Stimulated activated effector memory CD8-positive, alpha-beta T cell treated with anti-CD3 and anti-CD28 coated beads, Interleukin-12 subunit alpha, Interleukin-12 subunit beta, amount 100 ng/mL, for 72 hours (primary cell): ENCODE results near the gene RASGRP1.
A peak's percentile ranks its signal among the peaks of the same experiment; 100 is the strongest.

Source experiments
- ATAC-seq: fragments of 150-1000 bp; cut with Tn5 transposase; 2 replicates; pipeline ENCODE4 v1.10.0; 2021
- DNase-seq, 2 donors: peaks; one replicate each; pipeline ENCODE4 v3.0.0; 2021 to 2022; ENCODE audit warnings: low spot score in 2 of 2
- H3K27ac Mint-ChIP-seq: one replicate; pipeline ENCODE4 v1.8.0; 2022; ENCODE audit warnings: mild to moderate bottlenecking, mixed read lengths
- H3K36me3 Mint-ChIP-seq: one replicate; pipeline ENCODE4 v1.8.0; 2022; ENCODE audit warnings: mild to moderate bottlenecking, mixed read lengths
- H3K4me1 Mint-ChIP-seq: one replicate; pipeline ENCODE4 v1.8.0; 2022; ENCODE audit warnings: mixed read lengths
- H3K4me3 Mint-ChIP-seq: one replicate; pipeline ENCODE4 v1.8.0; 2022; ENCODE audit warnings: mild to moderate bottlenecking, mixed read lengths
- H3K9me3 Mint-ChIP-seq: one replicate; pipeline ENCODE4 v1.8.0; 2022; ENCODE audit warnings: mixed read lengths

Gene RASGRP1

GRCh38 chr15:38557921-38558320 is 6.7 kb downstream of the RASGRP1 start:
- Mint-ChIP-seq H3K27ac (peak overlapping the region; percentile 97), H3K4me1 (peaks cover 99% of the 10 kb centered on the region), H3K9me3 (no peaks in the 10 kb centered on the region), H3K4me3 (peak overlapping the region; percentile 92), H3K36me3 (peaks cover 100% of the 10 kb centered on the region)
- ATAC-seq: no peak
- DNase-seq: no peak

GRCh38 chr15:38555686-38556334 is 8.8 kb downstream of the RASGRP1 start:
- H3K36me3 Mint-ChIP-seq: peaks cover 100% of the 10 kb centered on the region
- H3K4me1 Mint-ChIP-seq: peaks cover 96% of the 10 kb centered on the region

GRCh38 chr15:38554354-38554753 is 10.3 kb downstream of the RASGRP1 start:
- peaks cover 89% of the 10 kb centered on the region for H3K4me1 Mint-ChIP-seq
- H3K9me3 Mint-ChIP-seq: no peaks in the 10 kb centered on the region
- peak overlapping the region; percentile 92 for H3K4me3 Mint-ChIP-seq
- ATAC-seq (peak; percentile 88), DNase-seq (no peak)
- H3K36me3 Mint-ChIP-seq: peaks cover 100% of the 10 kb centered on the region
- peak overlapping the region; percentile 97 for H3K27ac Mint-ChIP-seq

More at GRCh38 chr15:38555686-38556334, 8.8 kb downstream of the RASGRP1 start:
- Mint-ChIP-seq H3K9me3 (no peaks in the 10 kb centered on the region), H3K4me3 (peak overlapping the region; percentile 92), H3K27ac (peak overlapping the region; percentile 97)
- ATAC-seq (peak; percentile 87), DNase-seq (no peak)

GRCh38 chr15:38553071-38553470 is 11.5 kb downstream of the RASGRP1 start:
- H3K9me3 Mint-ChIP-seq: no peaks in the 10 kb centered on the region
- peak overlapping the region; percentile 97 for H3K27ac Mint-ChIP-seq
- no peak for DNase-seq
- ATAC-seq: no peak
- H3K36me3 Mint-ChIP-seq: peaks cover 100% of the 10 kb centered on the region
- peak overlapping the region; percentile 92 for H3K4me3 Mint-ChIP-seq
- peaks cover 89% of the 10 kb centered on the region for H3K4me1 Mint-ChIP-seq

- peak overlapping the region; percentile 92 for H3K4me3 Mint-ChIP-seq
- peaks cover 100% of the 10 kb centered on the region for H3K36me3 Mint-ChIP-seq
- no peaks in the 10 kb centered on the region for H3K9me3 Mint-ChIP-seq
- ATAC-seq: no peak
- H3K27ac Mint-ChIP-seq: peak overlapping the region; percentile 97
- DNase-seq: no peak
- peaks cover 88% of the 10 kb centered on the region for H3K4me1 Mint-ChIP-seq
Observed at GRCh38 chr15:38551720-38552648, 12.6 kb downstream of the RASGRP1 start.

GRCh38 chr15:38549222-38549621 is 15.4 kb downstream of the RASGRP1 start:
- H3K27ac Mint-ChIP-seq: peak overlapping the region; percentile 83
- DNase-seq (no peak), ATAC-seq (no peak)
- H3K4me1 Mint-ChIP-seq: peaks cover 79% of the 10 kb centered on the region
- peaks cover 100% of the 10 kb centered on the region for H3K36me3 Mint-ChIP-seq
- H3K4me3 Mint-ChIP-seq: no peak overlapping the region
- H3K9me3 Mint-ChIP-seq: no peaks in the 10 kb centered on the region

- Mint-ChIP-seq H3K36me3 (peaks cover 99% of the 10 kb centered on the region), H3K4me3 (peak overlapping the region; percentile 9), H3K4me1 (peaks cover 74% of the 10 kb centered on the region), H3K27ac (peak overlapping the region; percentile 83), H3K9me3 (no peaks in the 10 kb centered on the region)
- no peak for ATAC-seq
- DNase-seq: no peak
Observed at GRCh38 chr15:38547255-38547997, 17.2 kb downstream of the RASGRP1 start.

- H3K36me3 Mint-ChIP-seq: peaks cover 98% of the 10 kb centered on the region
- H3K4me3 Mint-ChIP-seq: no peak overlapping the region
- DNase-seq (no peak), ATAC-seq (no peak)
- peak overlapping the region; percentile 77 for H3K27ac Mint-ChIP-seq
- H3K9me3 Mint-ChIP-seq: no peaks in the 10 kb centered on the region
- peaks cover 82% of the 10 kb centered on the region for H3K4me1 Mint-ChIP-seq
Observed at GRCh38 chr15:38545179-38545578, 19.4 kb downstream of the RASGRP1 start.

- no peak for DNase-seq
- H3K27ac Mint-ChIP-seq: peak overlapping the region; percentile 93
- ATAC-seq: no peak
- H3K4me3 Mint-ChIP-seq: peak overlapping the region; percentile 70
- peaks cover 84% of the 10 kb centered on the region for H3K4me1 Mint-ChIP-seq
- H3K36me3 Mint-ChIP-seq: peaks cover 98% of the 10 kb centered on the region
- no peaks in the 10 kb centered on the region for H3K9me3 Mint-ChIP-seq
Observed at GRCh38 chr15:38541026-38541425, 23.6 kb downstream of the RASGRP1 start.

GRCh38 chr15:38540510-38540909 is 24.1 kb downstream of the RASGRP1 start:
- H3K4me3 Mint-ChIP-seq: peak overlapping the region; percentile 70
- H3K36me3 Mint-ChIP-seq: peaks cover 98% of the 10 kb centered on the region
- peaks cover 90% of the 10 kb centered on the region for H3K4me1 Mint-ChIP-seq

GRCh38 chr15:38539008-38539343 is 25.6 kb downstream of the RASGRP1 start:
- Mint-ChIP-seq H3K36me3 (peaks cover 98% of the 10 kb centered on the region), H3K4me3 (peak overlapping the region; percentile 70), H3K27ac (peak overlapping the region; percentile 52), H3K9me3 (no peaks in the 10 kb centered on the region), H3K4me1 (peaks cover 90% of the 10 kb centered on the region)
- DNase-seq (no peak), ATAC-seq (peak; percentile 88)

More at GRCh38 chr15:38540510-38540909, 24.1 kb downstream of the RASGRP1 start:
- H3K27ac Mint-ChIP-seq: peak overlapping the region; percentile 93
- DNase-seq (no peak), ATAC-seq (no peak)
- no peaks in the 10 kb centered on the region for H3K9me3 Mint-ChIP-seq

GRCh38 chr15:38538328-38539007 is 26.1 kb downstream of the RASGRP1 start:
- Mint-ChIP-seq H3K36me3 (peaks cover 98% of the 10 kb centered on the region), H3K27ac (peak overlapping the region; percentile 52), H3K9me3 (no peaks in the 10 kb centered on the region), H3K4me1 (peaks cover 90% of the 10 kb centered on the region), H3K4me3 (peak overlapping the region; percentile 70)
- ATAC-seq (peak; percentile 82), DNase-seq (no peak)

GRCh38 chr15:38536201-38536676 is 28.4 kb downstream of the RASGRP1 start:
- H3K9me3 Mint-ChIP-seq: no peaks in the 10 kb centered on the region
- H3K4me3 Mint-ChIP-seq: peak overlapping the region; percentile 44
- H3K27ac Mint-ChIP-seq: peak overlapping the region; percentile 52
- ATAC-seq: no peak
- peaks cover 96% of the 10 kb centered on the region for H3K4me1 Mint-ChIP-seq
- no peak for DNase-seq
- peaks cover 99% of the 10 kb centered on the region for H3K36me3 Mint-ChIP-seq

GRCh38 chr15:38535491-38536200 is 29.0 kb downstream of the RASGRP1 start:
- Mint-ChIP-seq H3K4me3 (peak overlapping the region; percentile 44), H3K27ac (peak overlapping the region; percentile 52), H3K9me3 (no peaks in the 10 kb centered on the region), H3K4me1 (peaks cover 97% of the 10 kb centered on the region), H3K36me3 (peaks cover 99% of the 10 kb centered on the region)
- DNase-seq: no peak
- no peak for ATAC-seq
